Endodermal cell (in vitro differentiated cells): ENCODE data around the gene SERPINA9. TPM values are rescaled to one million over a fixed set of nuclear protein-coding genes. Genes with fewer than 3 reads are reported as not detected.

Experiments used
- DNase-seq: peaks from one replicate; pipeline ENCODE4 v3.0.0-alpha.2; 2017
- H3K27ac ChIP-seq: 2 replicates; pipeline ENCODE4 v1.5.1; 2013; ENCODE audit warnings: mild to moderate bottlenecking, low read depth, low read length, moderate library complexity
- H3K27me3 ChIP-seq: 2 replicates; pipeline ENCODE4 v1.6.1; 2013; ENCODE audit warnings: mild to moderate bottlenecking, low read length, moderate library complexity; ENCODE audit not compliant: insufficient read depth, control insufficient read depth, poor library complexity, severe bottlenecking
- H3K36me3 ChIP-seq: 2 replicates; pipeline ENCODE4 v1.7.0; 2013; ENCODE audit warnings: mild to moderate bottlenecking, low read length, moderate library complexity; ENCODE audit not compliant: control insufficient read depth, insufficient read depth
- H3K4me1 ChIP-seq: one replicate; pipeline ENCODE4 v1.7.0; 2013; ENCODE audit warnings: low read length; ENCODE audit not compliant: control insufficient read depth, insufficient read depth
- H3K4me3 ChIP-seq: 2 replicates; pipeline ENCODE4 v1.5.1; 2013; ENCODE audit warnings: mild to moderate bottlenecking, low read length, moderate library complexity
- H3K9ac ChIP-seq: 2 replicates; pipeline ENCODE4 v1.6.1; 2013; ENCODE audit warnings: mild to moderate bottlenecking, low read length, moderate library complexity; ENCODE audit not compliant: poor library complexity, severe bottlenecking; ENCODE audit errors: extremely low read depth
- H3K9me3 ChIP-seq: 2 replicates; pipeline ENCODE4 v1.6.1; 2013; ENCODE audit warnings: mild to moderate bottlenecking, low read length, moderate library complexity; ENCODE audit not compliant: control insufficient read depth
- H3K27ac Mint-ChIP-seq: 2 replicates; pipeline ENCODE4 v1.8.0; 2020; ENCODE audit warnings: mixed read lengths
- H3K27me3 Mint-ChIP-seq: 2 replicates; pipeline ENCODE4 v1.8.0; 2021; ENCODE audit warnings: mild to moderate bottlenecking, mixed read lengths; ENCODE audit not compliant: insufficient read depth
- H3K36me3 Mint-ChIP-seq: 2 replicates; pipeline ENCODE4 v1.8.0; 2020; ENCODE audit warnings: low read depth, mixed read lengths
- H3K4me1 Mint-ChIP-seq: 2 replicates; pipeline ENCODE4 v1.8.0; 2020; ENCODE audit warnings: mixed read lengths
- H3K4me3 Mint-ChIP-seq: 2 replicates; pipeline ENCODE4 v1.8.0; 2020; ENCODE audit warnings: mild to moderate bottlenecking, moderate library complexity, mixed read lengths
- H3K9me3 Mint-ChIP-seq: 2 replicates; pipeline ENCODE4 v1.8.0; 2020; ENCODE audit warnings: mild to moderate bottlenecking, mixed read lengths
- WGBS, 2 experiments: methylation state at CpG; one replicate each; pipeline versions ENCODE4 v1.1.5 to v1.1.7; 2013; ENCODE audit warnings: missing lambda C conversion rate in 2 of 2, mixed read lengths in 1 of 2; ENCODE audit not compliant: insufficient coverage in 1 of 2, insufficient read length in 1 of 2; 5-methylcytosine and 5-hydroxymethylcytosine counted together
- total RNA-seq, 2 donors: library from RNA; stranded (reverse); fragmentation: NEBNext Ultra II Directional in 1 of 2; extraction: Animal tissue kit (Norgen Biotek cat#: 25700) in 1 of 2; gene quantifications; 2 replicates in 1 of 2; 3 replicates in 1 of 2; pipeline ENCODE4 v1.2.1, GENCODE V29; 2021
- TF ChIP-seq, protein P1 (sequence below): fragments of 200-600 bp; sonication (generic); conservative IDR thresholded peaks from 2 replicates; pipeline ENCODE4 v1.5.0; 2021; ENCODE audit warnings: antibody characterized with exemption, mild to moderate bottlenecking

SERPINA9 gene
- total RNA-seq, 2 donors from 2014 or later = not detected

DNA sequence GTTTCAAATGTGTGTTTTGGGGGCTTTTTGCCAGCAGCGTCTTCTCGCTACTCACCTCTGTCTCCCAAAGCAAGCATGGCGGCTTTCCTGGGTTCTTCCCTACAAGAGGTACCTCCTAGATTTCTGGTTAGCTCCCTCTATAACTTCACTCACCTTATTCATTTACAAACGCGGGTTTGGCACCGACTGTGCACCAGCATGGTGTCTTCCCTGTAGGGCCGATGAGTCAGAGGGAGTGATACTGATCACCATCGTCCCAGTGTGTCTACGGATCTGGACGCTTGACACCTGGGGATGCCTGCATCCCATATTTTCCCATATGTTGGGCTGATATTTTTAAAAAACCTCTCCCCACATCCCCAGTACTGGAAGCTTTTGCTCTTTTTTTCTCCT, 41.2 kb upstream of the SERPINA9 start:
- Mint-ChIP-seq H3K27ac (no peak overlapping the region), H3K9me3 (no peaks in the 10 kb centered on the region), H3K4me3 (no peak overlapping the region), H3K4me1 (peaks cover 7% of the 10 kb centered on the region), H3K36me3 (no peaks in the 10 kb centered on the region), H3K27me3 (no peaks in the 10 kb centered on the region)
- H3K9ac ChIP-seq = no peak overlapping the region
- 65 to 72% methylated on average over 7 to 10 of the region's 10 CpGs for WGBS, 2 experiments
- no peaks in the 10 kb centered on the region for H3K27me3 ChIP-seq
- H3K36me3 ChIP-seq = no peaks in the 10 kb centered on the region
- TF ChIP-seq, protein P1, sequence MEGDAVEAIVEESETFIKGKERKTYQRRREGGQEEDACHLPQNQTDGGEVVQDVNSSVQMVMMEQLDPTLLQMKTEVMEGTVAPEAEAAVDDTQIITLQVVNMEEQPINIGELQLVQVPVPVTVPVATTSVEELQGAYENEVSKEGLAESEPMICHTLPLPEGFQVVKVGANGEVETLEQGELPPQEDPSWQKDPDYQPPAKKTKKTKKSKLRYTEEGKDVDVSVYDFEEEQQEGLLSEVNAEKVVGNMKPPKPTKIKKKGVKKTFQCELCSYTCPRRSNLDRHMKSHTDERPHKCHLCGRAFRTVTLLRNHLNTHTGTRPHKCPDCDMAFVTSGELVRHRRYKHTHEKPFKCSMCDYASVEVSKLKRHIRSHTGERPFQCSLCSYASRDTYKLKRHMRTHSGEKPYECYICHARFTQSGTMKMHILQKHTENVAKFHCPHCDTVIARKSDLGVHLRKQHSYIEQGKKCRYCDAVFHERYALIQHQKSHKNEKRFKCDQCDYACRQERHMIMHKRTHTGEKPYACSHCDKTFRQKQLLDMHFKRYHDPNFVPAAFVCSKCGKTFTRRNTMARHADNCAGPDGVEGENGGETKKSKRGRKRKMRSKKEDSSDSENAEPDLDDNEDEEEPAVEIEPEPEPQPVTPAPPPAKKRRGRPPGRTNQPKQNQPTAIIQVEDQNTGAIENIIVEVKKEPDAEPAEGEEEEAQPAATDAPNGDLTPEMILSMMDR = no peak
- DNase-seq = peak; percentile 49
- H3K9me3 ChIP-seq = no peaks in the 10 kb centered on the region
- H3K27ac ChIP-seq = no peak overlapping the region
- peaks cover 3% of the 10 kb centered on the region for H3K4me1 ChIP-seq
- H3K4me3 ChIP-seq = no peak overlapping the region

DNA sequence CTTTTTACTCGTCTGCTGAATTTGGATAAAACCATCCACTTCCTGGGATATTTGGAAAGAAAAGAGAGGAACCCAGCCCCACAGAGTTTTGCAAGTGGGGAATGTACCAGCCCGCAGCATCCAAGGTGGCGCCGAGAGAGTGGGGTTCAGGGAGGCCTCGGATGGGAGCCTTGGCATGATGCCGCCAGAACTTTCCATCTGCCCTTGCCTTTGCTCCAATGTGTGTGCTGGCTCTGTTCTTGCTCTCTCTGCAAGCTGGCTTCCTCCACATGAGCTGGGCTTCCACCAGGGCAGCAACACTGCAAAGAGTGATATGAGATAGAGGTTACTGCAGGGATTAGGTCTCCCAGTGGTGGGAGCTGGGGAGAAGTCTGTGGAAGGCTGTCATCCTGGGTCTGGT, 39.9 kb upstream of the SERPINA9 start:
- H3K27me3 ChIP-seq = no peaks in the 10 kb centered on the region
- no peak overlapping the region for H3K27ac ChIP-seq
- H3K9ac ChIP-seq = no peak overlapping the region
- no peaks in the 10 kb centered on the region for H3K9me3 ChIP-seq
- Mint-ChIP-seq H3K4me3 (no peak overlapping the region), H3K4me1 (peaks cover 7% of the 10 kb centered on the region), H3K27me3 (no peaks in the 10 kb centered on the region), H3K9me3 (no peaks in the 10 kb centered on the region), H3K36me3 (no peaks in the 10 kb centered on the region), H3K27ac (no peak overlapping the region)
- no peaks in the 10 kb centered on the region for H3K36me3 ChIP-seq
- TF ChIP-seq, protein P1 = no peak
- no peak overlapping the region for H3K4me3 ChIP-seq
- no peak for DNase-seq
- WGBS, 2 experiments = 92 to 100% methylated on average over 4 to 6 of the region's 6 CpGs
- peaks cover 3% of the 10 kb centered on the region for H3K4me1 ChIP-seq

DNA sequence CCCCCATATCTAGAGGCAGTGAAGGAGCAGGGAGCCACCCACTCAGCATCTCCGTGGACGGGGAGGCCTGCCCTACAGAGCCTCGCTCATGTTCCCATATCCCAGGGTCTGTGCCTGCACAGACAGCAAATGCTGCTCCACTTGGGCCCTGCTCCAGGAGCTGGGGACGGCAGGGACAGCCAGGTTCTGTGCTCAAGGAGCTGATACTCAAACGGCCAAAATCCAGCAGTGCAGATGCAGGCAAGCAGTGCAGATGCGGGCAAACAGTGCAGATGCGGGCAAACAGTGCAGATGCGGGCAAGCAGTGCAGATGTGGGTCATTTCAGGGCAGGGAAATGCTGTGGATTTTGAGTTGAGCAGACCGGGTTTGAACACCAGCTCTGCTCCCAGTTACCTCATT, 39.4 kb upstream of the SERPINA9 start:
- H3K36me3 Mint-ChIP-seq = no peaks in the 10 kb centered on the region
- Histone ChIP-seq H3K9ac (no peak overlapping the region), H3K27me3 (no peaks in the 10 kb centered on the region), H3K36me3 (no peaks in the 10 kb centered on the region), H3K4me3 (no peak overlapping the region), H3K9me3 (no peaks in the 10 kb centered on the region), H3K4me1 (peaks cover 3% of the 10 kb centered on the region), H3K27ac (no peak overlapping the region)
- no peaks in the 10 kb centered on the region for H3K9me3 Mint-ChIP-seq
- 92 to 96% methylated on average over 8 to 9 of the region's 9 CpGs for WGBS, 2 experiments
- H3K27ac Mint-ChIP-seq = no peak overlapping the region
- TF ChIP-seq, protein P1 = no peak
- no peak for DNase-seq
- H3K27me3 Mint-ChIP-seq = no peaks in the 10 kb centered on the region
- H3K4me3 Mint-ChIP-seq = no peak overlapping the region
- H3K4me1 Mint-ChIP-seq = peaks cover 7% of the 10 kb centered on the region
